Fibroblast of lung (primary cell): ENCODE results near the gene NDUFA1.

Source experiments
- EZH2 ChIP-seq: IDR thresholded peaks from 2 replicates; pipeline ENCODE4 v1.5.1; 2012; ENCODE audit warnings: low read length, control low read depth, mild to moderate bottlenecking; ENCODE audit errors: missing control alignments
- TF ChIP-seq, protein P1 (sequence below), 2 donors: IDR thresholded peaks in 1 of 2; conservative IDR thresholded peaks in 1 of 2; 1 replicate in 1 of 2; 2 replicates in 1 of 2; pipeline ENCODE4 v1.5.1; 2011 to 2012; ENCODE audit warnings: low read length in 2 of 2, control low read depth in 1 of 2, inconsistent platforms in 1 of 2, low read depth in 1 of 2, mild to moderate bottlenecking in 1 of 2

DNA sequence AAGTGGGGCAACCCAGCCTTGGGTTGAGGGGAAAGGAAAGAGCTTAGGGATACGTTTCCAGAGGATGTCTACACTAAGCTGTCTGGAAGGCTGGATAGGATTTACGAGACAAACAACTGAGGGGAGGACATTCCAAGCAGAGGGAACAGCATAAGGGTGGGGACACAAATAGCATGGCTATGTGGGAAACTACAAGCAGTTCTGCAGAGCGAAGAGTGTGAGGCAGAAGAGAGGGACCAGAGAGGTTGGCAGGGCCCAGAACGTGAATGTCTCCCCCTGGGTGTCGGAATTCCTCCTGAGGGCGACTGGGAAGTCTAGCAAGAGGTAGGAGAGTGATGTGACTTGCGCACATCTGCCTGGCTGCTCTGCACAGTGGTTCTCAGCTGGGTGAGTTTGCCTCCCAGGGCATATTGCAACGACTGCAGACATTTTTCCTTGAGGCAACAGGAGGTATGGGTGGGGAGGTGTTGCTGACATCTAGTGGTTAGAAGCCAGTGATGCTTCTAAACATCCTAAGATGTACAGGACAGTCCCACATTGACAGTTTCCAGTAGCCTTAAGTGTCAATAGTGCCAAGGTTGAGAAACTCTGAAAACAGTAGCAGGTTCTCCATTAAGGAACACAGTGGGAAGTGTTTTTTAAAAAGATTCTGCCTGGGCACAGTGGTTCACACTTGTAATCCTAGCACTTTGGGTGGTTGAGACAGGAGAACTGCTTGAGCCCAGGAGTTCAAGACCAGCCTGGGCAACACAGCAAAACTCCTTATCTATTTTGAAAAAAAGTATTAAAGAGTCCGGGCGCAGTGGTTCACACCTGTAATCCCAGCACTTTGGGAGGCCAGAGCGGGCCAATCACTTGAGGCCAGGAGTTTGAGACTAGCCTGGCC, 9.2 kb downstream of the NDUFA1 start:
- TF ChIP-seq, protein P1, sequence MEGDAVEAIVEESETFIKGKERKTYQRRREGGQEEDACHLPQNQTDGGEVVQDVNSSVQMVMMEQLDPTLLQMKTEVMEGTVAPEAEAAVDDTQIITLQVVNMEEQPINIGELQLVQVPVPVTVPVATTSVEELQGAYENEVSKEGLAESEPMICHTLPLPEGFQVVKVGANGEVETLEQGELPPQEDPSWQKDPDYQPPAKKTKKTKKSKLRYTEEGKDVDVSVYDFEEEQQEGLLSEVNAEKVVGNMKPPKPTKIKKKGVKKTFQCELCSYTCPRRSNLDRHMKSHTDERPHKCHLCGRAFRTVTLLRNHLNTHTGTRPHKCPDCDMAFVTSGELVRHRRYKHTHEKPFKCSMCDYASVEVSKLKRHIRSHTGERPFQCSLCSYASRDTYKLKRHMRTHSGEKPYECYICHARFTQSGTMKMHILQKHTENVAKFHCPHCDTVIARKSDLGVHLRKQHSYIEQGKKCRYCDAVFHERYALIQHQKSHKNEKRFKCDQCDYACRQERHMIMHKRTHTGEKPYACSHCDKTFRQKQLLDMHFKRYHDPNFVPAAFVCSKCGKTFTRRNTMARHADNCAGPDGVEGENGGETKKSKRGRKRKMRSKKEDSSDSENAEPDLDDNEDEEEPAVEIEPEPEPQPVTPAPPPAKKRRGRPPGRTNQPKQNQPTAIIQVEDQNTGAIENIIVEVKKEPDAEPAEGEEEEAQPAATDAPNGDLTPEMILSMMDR (conservative IDR thresholded peaks at IDR 0.05 in 1 of 2, IDR thresholded peaks at IDR 0.05 in 1 of 2; ENCODE audit: low read depth in 1 of 2, low read length in 2 of 2), result peak; percentile 46 to 70
- no peak for TF ChIP-seq EZH2
